ENCODE results near the gene VKORC1.

The VKORC1 gene

DNA sequence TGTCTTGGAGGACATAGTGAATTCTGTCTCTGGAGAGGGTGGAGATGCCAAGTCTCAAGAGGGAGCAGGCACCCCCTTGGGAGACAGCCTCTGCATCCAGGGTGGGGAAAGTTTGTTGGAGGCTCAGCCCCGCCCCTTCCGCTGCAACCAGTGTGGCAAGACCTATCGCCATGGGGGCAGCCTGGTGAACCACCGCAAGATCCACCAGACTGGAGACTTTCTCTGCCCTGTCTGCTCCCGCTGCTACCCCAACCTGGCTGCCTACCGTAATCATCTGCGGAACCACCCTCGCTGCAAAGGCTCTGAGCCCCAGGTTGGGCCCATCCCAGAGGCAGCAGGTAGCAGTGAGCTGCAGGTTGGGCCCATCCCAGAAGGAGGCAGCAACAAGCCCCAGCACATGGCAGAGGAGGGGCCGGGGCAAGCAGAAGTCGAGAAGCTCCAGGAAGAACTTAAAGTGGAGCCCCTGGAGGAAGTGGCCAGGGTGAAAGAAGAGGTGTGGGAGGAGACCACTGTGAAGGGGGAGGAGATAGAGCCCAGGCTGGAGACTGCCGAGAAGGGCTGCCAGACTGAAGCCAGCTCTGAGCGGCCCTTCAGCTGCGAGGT is 15.2 kb downstream of the VKORC1 start:
- H3K36me3 ChIP-seq (ENCODE audit: control insufficient read depth, insufficient read depth, low read length): peaks cover 43% of the 10 kb centered on the region
- TF ChIP-seq, protein P1, sequence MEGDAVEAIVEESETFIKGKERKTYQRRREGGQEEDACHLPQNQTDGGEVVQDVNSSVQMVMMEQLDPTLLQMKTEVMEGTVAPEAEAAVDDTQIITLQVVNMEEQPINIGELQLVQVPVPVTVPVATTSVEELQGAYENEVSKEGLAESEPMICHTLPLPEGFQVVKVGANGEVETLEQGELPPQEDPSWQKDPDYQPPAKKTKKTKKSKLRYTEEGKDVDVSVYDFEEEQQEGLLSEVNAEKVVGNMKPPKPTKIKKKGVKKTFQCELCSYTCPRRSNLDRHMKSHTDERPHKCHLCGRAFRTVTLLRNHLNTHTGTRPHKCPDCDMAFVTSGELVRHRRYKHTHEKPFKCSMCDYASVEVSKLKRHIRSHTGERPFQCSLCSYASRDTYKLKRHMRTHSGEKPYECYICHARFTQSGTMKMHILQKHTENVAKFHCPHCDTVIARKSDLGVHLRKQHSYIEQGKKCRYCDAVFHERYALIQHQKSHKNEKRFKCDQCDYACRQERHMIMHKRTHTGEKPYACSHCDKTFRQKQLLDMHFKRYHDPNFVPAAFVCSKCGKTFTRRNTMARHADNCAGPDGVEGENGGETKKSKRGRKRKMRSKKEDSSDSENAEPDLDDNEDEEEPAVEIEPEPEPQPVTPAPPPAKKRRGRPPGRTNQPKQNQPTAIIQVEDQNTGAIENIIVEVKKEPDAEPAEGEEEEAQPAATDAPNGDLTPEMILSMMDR (IDR thresholded peaks at IDR 0.05; ENCODE audit: insufficient read depth, low read length, poor library complexity, severe bottlenecking): no peak
- DNase-seq (ENCODE audit: extremely low read depth, insufficient read length): no peak
- no peaks in the 10 kb centered on the region for H3K27me3 ChIP-seq (replicated peaks; ENCODE audit: control insufficient read depth, insufficient read depth, low read length)
- H3K4me3 ChIP-seq (replicated peaks; ENCODE audit: low read depth, low read length): no peak overlapping the region

DNA sequence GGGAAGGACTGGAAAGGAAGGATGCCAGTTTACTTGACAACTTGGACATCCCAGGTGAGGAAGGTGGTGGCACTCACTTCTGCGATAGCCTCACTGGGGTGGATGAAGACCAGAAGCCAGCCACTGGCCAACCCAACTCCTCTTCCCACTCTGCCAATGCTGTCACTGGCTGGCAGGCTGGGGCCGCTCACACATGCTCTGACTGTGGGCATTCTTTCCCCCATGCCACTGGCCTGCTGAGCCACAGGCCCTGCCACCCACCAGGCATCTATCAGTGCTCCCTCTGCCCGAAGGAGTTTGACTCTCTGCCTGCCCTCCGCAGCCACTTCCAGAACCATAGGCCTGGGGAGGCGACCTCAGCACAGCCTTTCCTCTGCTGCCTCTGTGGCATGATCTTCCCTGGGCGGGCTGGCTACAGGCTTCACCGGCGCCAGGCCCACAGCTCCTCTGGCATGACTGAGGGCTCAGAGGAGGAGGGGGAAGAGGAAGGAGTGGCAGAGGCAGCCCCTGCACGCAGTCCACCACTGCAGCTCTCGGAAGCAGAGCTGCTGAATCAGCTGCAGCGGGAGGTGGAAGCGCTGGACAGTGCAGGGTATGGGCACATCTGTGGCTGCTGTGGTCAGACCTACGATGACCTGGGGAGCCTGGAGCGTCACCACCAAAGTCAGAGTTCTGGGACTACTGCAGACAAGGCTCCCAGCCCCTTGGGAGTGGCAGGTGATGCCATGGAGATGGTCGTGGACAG is 15.8 kb downstream of the VKORC1 start:
- Histone ChIP-seq H3K27me3 (replicated peaks; ENCODE audit: control insufficient read depth, insufficient read depth, low read length) (no peaks in the 10 kb centered on the region), H3K4me3 (replicated peaks; ENCODE audit: low read depth, low read length) (no peak overlapping the region), H3K36me3 (ENCODE audit: control insufficient read depth, insufficient read depth, low read length) (peaks cover 40% of the 10 kb centered on the region)
- TF ChIP-seq, protein P1 (IDR thresholded peaks at IDR 0.05; ENCODE audit: insufficient read depth, low read length, poor library complexity, severe bottlenecking): no peak
- DNase-seq (ENCODE audit: extremely low read depth, insufficient read length): no peak

DNA sequence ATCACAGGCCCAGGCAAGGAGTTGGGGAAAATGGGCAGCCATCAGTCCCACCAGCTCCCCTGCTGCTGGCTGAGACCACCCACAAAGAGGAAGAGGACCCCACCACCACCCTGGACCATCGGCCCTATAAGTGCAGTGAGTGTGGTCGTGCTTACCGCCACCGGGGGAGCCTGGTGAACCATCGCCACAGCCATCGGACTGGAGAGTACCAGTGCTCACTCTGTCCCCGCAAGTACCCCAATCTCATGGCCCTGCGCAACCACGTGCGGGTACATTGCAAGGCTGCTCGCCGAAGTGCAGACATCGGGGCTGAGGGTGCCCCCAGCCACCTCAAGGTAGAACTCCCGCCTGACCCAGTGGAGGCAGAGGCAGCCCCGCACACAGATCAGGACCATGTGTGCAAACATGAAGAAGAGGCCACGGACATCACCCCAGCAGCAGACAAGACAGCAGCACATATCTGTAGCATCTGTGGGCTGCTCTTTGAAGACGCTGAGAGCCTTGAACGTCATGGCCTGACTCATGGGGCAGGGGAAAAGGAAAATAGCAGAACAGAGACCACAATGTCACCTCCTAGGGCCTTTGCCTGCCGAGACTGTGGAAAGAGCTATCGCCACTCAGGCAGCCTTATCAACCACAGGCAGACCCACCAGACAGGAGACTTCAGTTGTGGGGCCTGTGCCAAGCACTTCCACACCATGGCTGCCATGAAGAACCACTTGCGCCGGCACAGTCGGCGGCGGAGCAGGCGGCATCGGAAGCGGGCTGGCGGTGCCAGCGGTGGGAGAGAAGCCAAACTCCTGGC is 16.8 kb downstream of the VKORC1 start:
- TF ChIP-seq, protein P1 (IDR thresholded peaks at IDR 0.05; ENCODE audit: insufficient read depth, low read length, poor library complexity, severe bottlenecking): no peak
- no peak overlapping the region for H3K4me3 ChIP-seq (replicated peaks; ENCODE audit: low read depth, low read length)
- DNase-seq (ENCODE audit: extremely low read depth, insufficient read length): no peak
- H3K27me3 ChIP-seq (replicated peaks; ENCODE audit: control insufficient read depth, insufficient read depth, low read length): no peaks in the 10 kb centered on the region
- peaks cover 40% of the 10 kb centered on the region for H3K36me3 ChIP-seq (ENCODE audit: control insufficient read depth, insufficient read depth, low read length)

DNA sequence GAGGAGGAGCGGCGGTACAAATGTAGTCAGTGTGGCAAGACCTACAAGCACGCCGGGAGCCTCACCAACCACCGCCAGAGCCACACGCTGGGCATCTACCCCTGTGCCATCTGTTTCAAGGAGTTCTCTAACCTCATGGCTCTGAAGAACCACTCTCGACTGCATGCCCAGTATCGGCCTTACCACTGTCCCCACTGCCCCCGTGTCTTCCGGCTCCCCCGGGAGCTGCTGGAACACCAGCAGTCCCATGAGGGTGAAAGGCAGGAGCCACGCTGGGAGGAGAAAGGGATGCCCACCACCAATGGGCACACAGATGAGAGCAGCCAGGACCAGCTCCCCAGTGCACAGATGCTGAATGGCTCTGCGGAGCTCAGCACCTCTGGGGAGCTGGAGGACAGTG is 17.6 kb downstream of the VKORC1 start:
- TF ChIP-seq, protein P1 (IDR thresholded peaks at IDR 0.05; ENCODE audit: insufficient read depth, low read length, poor library complexity, severe bottlenecking): no peak
- Histone ChIP-seq H3K4me3 (replicated peaks; ENCODE audit: low read depth, low read length) (no peak overlapping the region), H3K27me3 (replicated peaks; ENCODE audit: control insufficient read depth, insufficient read depth, low read length) (no peaks in the 10 kb centered on the region), H3K36me3 (ENCODE audit: control insufficient read depth, insufficient read depth, low read length) (peaks cover 38% of the 10 kb centered on the region)
- DNase-seq (ENCODE audit: extremely low read depth, insufficient read length): no peak

DNA sequence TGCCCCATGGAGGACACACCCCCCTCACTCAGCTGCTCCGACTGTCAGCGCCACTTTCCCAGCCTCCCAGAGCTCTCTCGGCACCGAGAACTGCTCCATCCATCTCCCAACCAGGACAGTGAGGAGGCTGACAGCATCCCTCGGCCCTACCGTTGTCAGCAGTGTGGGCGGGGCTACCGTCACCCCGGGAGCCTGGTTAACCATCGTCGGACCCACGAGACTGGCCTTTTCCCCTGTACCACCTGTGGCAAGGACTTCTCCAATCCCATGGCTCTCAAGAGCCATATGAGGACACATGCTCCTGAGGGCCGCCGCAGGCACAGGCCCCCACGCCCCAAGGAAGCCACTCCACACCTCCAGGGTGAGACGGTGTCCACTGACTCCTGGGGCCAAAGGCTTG is 18.3 kb downstream of the VKORC1 start:
- no peak for DNase-seq (ENCODE audit: extremely low read depth, insufficient read length)
- H3K36me3 ChIP-seq (ENCODE audit: control insufficient read depth, insufficient read depth, low read length): peaks cover 38% of the 10 kb centered on the region
- H3K27me3 ChIP-seq (replicated peaks; ENCODE audit: control insufficient read depth, insufficient read depth, low read length): no peaks in the 10 kb centered on the region
- H3K4me3 ChIP-seq (replicated peaks; ENCODE audit: low read depth, low read length): no peak overlapping the region
- TF ChIP-seq, protein P1 (IDR thresholded peaks at IDR 0.05; ENCODE audit: insufficient read depth, low read length, poor library complexity, severe bottlenecking): no peak
